Renal cortex interstitium (tissue), 11 donors: ENCODE results near the gene MYOCD. TPM values are rescaled to one million over a fixed set of nuclear protein-coding genes. Genes with fewer than 3 reads are reported as not detected.

ENCODE experiments used
- DNase-seq, 11 donors: peaks; one replicate each; pipeline ENCODE4 v3.0.0-alpha.2; 2013; ENCODE audit warnings: low read depth in 9 of 11, low spot score in 4 of 11; ENCODE audit errors: extremely low read depth in 1 of 11
- polyA plus RNA-seq, 3 donors: library from polyadenylated mRNA; unstranded; fragments of 120-200 nt; gene quantifications; one replicate each; pipeline ENCODE4 v1.2.1, GENCODE V29; 2013; ENCODE audit not compliant: insufficient read length in 3 of 3

The MYOCD gene
- polyA plus RNA-seq, 3 donors: 5.4 to 7.4 (median 6.6) TPM

GRCh38 chr17:12735517-12735916 lies 69.8 kb downstream of the MYOCD start:
- DNase-seq: no peak

- DNase-seq: no peak
Observed at GRCh38 chr17:12736526-12736925, 70.8 kb downstream of the MYOCD start.

- DNase-seq: no peak
Observed at GRCh38 chr17:12737740-12738469, 72.2 kb downstream of the MYOCD start.

- DNase-seq: no peak
Observed at GRCh38 chr17:12738624-12739023, 72.9 kb downstream of the MYOCD start.

- no peak for DNase-seq
Observed at GRCh38 chr17:12739500-12739899, 73.8 kb downstream of the MYOCD start.

GRCh38 chr17:12743046-12743445 lies 77.4 kb downstream of the MYOCD start:
- no peak for DNase-seq

DNA sequence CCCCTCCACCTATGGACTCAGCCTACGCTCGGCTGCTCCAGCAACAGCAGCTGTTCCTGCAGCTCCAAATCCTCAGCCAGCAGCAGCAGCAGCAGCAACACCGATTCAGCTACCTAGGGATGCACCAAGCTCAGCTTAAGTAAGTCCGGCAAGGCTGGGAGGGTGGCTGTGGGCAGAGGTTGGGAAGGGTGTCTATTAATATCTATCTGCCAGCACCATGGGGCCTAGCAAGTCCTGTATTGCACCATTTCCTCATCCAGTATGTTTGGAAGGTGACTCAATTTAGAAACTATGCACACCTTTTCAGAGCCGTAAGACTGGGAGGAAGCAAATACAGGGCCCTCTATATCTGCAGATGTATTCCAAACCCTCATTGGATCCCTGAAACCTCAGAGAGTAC lies 78.6 kb downstream of the MYOCD start:
- DNase-seq: no peak

- no peak for DNase-seq
Observed at GRCh38 chr17:12744786-12745185, 79.1 kb downstream of the MYOCD start.

GRCh38 chr17:12745486-12745885 lies 79.8 kb downstream of the MYOCD start:
- DNase-seq: no peak

GRCh38 chr17:12756786-12757185 lies 91.1 kb downstream of the MYOCD start:
- DNase-seq: no peak

DNA sequence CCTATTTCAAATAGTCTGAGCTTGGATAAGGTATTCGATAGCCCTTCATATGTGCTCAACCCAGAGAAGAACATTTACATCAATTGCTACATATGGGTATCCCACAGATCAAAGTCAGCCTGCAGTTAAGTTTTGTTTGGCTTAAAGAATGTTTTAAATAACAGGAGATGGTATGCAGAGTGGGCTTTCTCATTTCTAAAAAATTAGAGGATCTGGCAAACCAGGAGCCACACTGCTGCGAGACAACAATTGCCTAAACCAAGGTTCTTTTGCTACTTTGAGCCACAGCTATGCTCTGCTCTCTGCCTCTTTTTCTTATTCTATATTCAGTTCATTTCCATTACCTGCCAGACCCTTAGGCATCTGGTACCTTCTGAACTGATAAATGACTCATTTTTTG lies 93.4 kb downstream of the MYOCD start:
- no peak for DNase-seq

DNA sequence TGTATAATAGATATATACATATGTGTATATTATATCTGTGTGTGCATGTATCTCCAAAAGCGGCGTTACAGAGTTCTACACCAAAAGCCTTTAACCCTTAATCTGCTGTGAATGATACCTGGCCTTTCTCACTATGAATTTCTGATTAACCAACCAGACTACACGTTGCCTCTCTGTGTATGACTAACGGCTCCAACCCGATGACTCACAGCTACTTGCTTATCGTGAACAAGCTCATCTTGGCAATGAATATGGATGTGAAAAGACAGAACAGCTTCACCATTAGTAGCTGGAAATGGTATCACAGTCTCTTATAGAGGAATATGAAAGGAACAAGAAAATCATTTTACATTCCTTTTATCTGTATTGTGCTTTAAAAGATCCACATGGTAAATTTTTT lies 99.9 kb downstream of the MYOCD start:
- no peak for DNase-seq

- DNase-seq: no peak
Observed at GRCh38 chr17:12768255-12768654, 102.6 kb downstream of the MYOCD start.

DNA sequence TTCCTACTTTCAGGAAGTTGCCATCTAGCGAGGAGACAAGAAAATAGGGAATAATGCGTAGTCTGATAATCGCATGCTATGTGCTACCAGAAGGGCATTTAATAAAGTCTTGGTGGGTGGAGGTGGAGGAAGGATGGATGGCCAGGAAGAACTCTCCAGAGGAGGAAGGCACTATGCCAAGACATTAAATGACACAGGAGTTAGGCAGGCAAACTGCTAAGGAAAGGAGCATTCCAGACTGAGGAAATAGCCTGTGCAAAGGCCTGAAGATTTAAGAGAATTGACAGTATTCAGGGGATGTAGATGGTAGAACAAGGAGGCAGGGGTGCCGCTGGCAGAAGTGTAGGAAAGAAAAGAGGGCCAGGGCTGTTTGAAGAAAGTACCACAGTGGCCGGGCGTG lies 104.3 kb downstream of the MYOCD start:
- no peak for DNase-seq

GRCh38 chr17:12773153-12773552 lies 107.5 kb downstream of the MYOCD start:
- DNase-seq: no peak

GRCh38 chr17:12789075-12789480 lies 123.4 kb downstream of the MYOCD start:
- DNase-seq: peak in 3 of 11 donors; percentile 35 to 42 (median 39)

- DNase-seq: peak in 9 of 11 donors; percentile 20 to 63 (median 57)
Observed at GRCh38 chr17:12789481-12790248, 124.0 kb downstream of the MYOCD start, which contains the start of gene ARHGAP44. ARHGAP44 (plus strand) TSS chr17:12789498; CDS start chr17:12789839, 341 bp downstream.

GRCh38 chr17:12790249-12791106 lies 124.8 kb downstream of the MYOCD start:
- peak in 1 of 11 donors; percentile 10 for DNase-seq

GRCh38 chr17:12794919-12795532 lies 129.3 kb downstream of the MYOCD start:
- no peak for DNase-seq
